Measurements from ENCODE around the gene USP31. TPM values are rescaled to one million over a fixed set of nuclear protein-coding genes. Genes with fewer than 3 reads are reported as not detected.

USP31 gene
- total RNA-seq, 1 donor from 2014 or later, result 8.7 TPM

GRCh38 chr16:23048164-23048563 is 101.1 kb downstream of the USP31 start:
- Mint-ChIP-seq H3K9me3 (ENCODE audit: low read depth) (peaks cover 10% of the 10 kb centered on the region), H3K4me3 (ENCODE audit: unreplicated experiment) (no peak overlapping the region), H3K36me3 (ENCODE audit: low read depth) (no peaks in the 10 kb centered on the region), H3K4me1 (ENCODE audit: low read depth) (no peaks in the 10 kb centered on the region), H3K27me3 (ENCODE audit: low read depth) (peaks cover 16% of the 10 kb centered on the region), H3K27ac (ENCODE audit: unreplicated experiment) (no peak overlapping the region)
- no peak for DNase-seq (ENCODE audit: low spot score)
- no peak for TF ChIP-seq CTCF (IDR thresholded peaks at IDR 0.05)

GRCh38 chr16:23045025-23045424 is 104.2 kb downstream of the USP31 start:
- DNase-seq (ENCODE audit: low spot score), result no peak
- peaks cover 10% of the 10 kb centered on the region for H3K9me3 Mint-ChIP-seq (ENCODE audit: low read depth)
- no peak for TF ChIP-seq CTCF (IDR thresholded peaks at IDR 0.05)

GRCh38 chr16:23040246-23040645 is 109.0 kb downstream of the USP31 start:
- H3K27me3 Mint-ChIP-seq (ENCODE audit: low read depth), result peaks cover 2% of the 10 kb centered on the region
- no peak overlapping the region for H3K27ac Mint-ChIP-seq (ENCODE audit: unreplicated experiment)
- DNase-seq (ENCODE audit: low spot score), result no peak
- H3K36me3 Mint-ChIP-seq (ENCODE audit: low read depth), result no peaks in the 10 kb centered on the region
- peaks cover 9% of the 10 kb centered on the region for H3K9me3 Mint-ChIP-seq (ENCODE audit: low read depth)
- no peak for TF ChIP-seq CTCF (IDR thresholded peaks at IDR 0.05)
- H3K4me3 Mint-ChIP-seq (ENCODE audit: unreplicated experiment), result no peak overlapping the region
- no peaks in the 10 kb centered on the region for H3K4me1 Mint-ChIP-seq (ENCODE audit: low read depth)

More at GRCh38 chr16:23045025-23045424, 104.2 kb downstream of the USP31 start:
- Mint-ChIP-seq H3K4me1 (ENCODE audit: low read depth) (no peaks in the 10 kb centered on the region), H3K27me3 (ENCODE audit: low read depth) (peaks cover 14% of the 10 kb centered on the region), H3K27ac (ENCODE audit: unreplicated experiment) (no peak overlapping the region), H3K36me3 (ENCODE audit: low read depth) (no peaks in the 10 kb centered on the region), H3K4me3 (ENCODE audit: unreplicated experiment) (no peak overlapping the region)

GRCh38 chr16:23039118-23039517 is 110.1 kb downstream of the USP31 start:
- H3K4me1 Mint-ChIP-seq (ENCODE audit: low read depth), result no peaks in the 10 kb centered on the region
- peaks cover 1% of the 10 kb centered on the region for H3K9me3 Mint-ChIP-seq (ENCODE audit: low read depth)
- DNase-seq (ENCODE audit: low spot score), result no peak
- peaks cover 2% of the 10 kb centered on the region for H3K27me3 Mint-ChIP-seq (ENCODE audit: low read depth)
- H3K36me3 Mint-ChIP-seq (ENCODE audit: low read depth), result no peaks in the 10 kb centered on the region
- no peak overlapping the region for H3K4me3 Mint-ChIP-seq (ENCODE audit: unreplicated experiment)
- no peak for TF ChIP-seq CTCF (IDR thresholded peaks at IDR 0.05)
- no peak overlapping the region for H3K27ac Mint-ChIP-seq (ENCODE audit: unreplicated experiment)

GRCh38 chr16:23035240-23035639 is 114.0 kb downstream of the USP31 start:
- Mint-ChIP-seq H3K9me3 (ENCODE audit: low read depth) (peaks cover 11% of the 10 kb centered on the region), H3K4me1 (ENCODE audit: low read depth) (no peaks in the 10 kb centered on the region), H3K27me3 (ENCODE audit: low read depth) (peaks cover 5% of the 10 kb centered on the region), H3K4me3 (ENCODE audit: unreplicated experiment) (no peak overlapping the region), H3K27ac (ENCODE audit: unreplicated experiment) (no peak overlapping the region), H3K36me3 (ENCODE audit: low read depth) (no peaks in the 10 kb centered on the region)
- TF ChIP-seq CTCF (IDR thresholded peaks at IDR 0.05), result no peak
- no peak for DNase-seq (ENCODE audit: low spot score)
